ENCODE results near the gene B4GALT4. TPM values are rescaled to one million over a fixed set of nuclear protein-coding genes. Genes with fewer than 3 reads are reported as not detected.

The B4GALT4 gene
- total RNA-seq, 1 experiment from 2014 or later: 18.3 TPM

DNA sequence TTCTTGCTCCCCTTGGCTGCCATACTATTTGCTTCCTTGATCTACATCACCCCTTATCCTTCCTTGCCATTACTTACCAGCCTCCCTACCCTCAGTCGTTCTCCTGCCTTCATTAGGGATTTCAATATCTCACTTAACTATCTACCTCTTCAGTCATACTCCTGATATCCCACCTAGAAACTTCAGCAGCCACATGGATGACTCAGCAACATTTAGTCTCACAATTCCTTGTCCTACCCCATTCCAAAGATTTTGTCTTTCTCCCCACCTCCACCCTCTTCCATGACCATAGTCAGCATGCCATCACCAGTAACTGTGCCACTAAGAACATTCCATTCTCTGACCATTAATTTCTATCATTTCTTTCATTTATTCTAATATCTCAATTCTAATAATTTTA lies 48.9 kb downstream of the B4GALT4 start:
- H3K4me3 Mint-ChIP-seq (ENCODE audit: unreplicated experiment): no peak overlapping the region
- H3K36me3 Mint-ChIP-seq (ENCODE audit: insufficient read depth, unreplicated experiment): no peaks in the 10 kb centered on the region
- BruUV-seq (replicated peaks): no TSS peak
- CTCF ChIA-PET: interaction anchor here (0.6 to 1.0 kb wide), 2 partner anchors 11 to 308 kb away, joined by 3 to 4 read pairs; no protein-coding TSS in a partner anchor
- TF ChIP-seq, protein P1, sequence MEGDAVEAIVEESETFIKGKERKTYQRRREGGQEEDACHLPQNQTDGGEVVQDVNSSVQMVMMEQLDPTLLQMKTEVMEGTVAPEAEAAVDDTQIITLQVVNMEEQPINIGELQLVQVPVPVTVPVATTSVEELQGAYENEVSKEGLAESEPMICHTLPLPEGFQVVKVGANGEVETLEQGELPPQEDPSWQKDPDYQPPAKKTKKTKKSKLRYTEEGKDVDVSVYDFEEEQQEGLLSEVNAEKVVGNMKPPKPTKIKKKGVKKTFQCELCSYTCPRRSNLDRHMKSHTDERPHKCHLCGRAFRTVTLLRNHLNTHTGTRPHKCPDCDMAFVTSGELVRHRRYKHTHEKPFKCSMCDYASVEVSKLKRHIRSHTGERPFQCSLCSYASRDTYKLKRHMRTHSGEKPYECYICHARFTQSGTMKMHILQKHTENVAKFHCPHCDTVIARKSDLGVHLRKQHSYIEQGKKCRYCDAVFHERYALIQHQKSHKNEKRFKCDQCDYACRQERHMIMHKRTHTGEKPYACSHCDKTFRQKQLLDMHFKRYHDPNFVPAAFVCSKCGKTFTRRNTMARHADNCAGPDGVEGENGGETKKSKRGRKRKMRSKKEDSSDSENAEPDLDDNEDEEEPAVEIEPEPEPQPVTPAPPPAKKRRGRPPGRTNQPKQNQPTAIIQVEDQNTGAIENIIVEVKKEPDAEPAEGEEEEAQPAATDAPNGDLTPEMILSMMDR (IDR thresholded peaks at IDR 0.05; ENCODE audit: unreplicated experiment): no peak
- no peak overlapping the region for H3K27ac Mint-ChIP-seq (ENCODE audit: low read depth, unreplicated experiment)
- POLR2A ChIA-PET: no interaction called here
- DNase-seq (ENCODE audit: unreplicated experiment): no peak
- intact Hi-C loops (cut with micrococcal nuclease): no loop called here
- H3K4me1 Mint-ChIP-seq (ENCODE audit: insufficient read depth, unreplicated experiment): peaks cover 5% of the 10 kb centered on the region
- H3K9me3 Mint-ChIP-seq (ENCODE audit: unreplicated experiment): no peaks in the 10 kb centered on the region
- no peaks in the 10 kb centered on the region for H3K27me3 Mint-ChIP-seq (ENCODE audit: insufficient read depth, unreplicated experiment)

DNA sequence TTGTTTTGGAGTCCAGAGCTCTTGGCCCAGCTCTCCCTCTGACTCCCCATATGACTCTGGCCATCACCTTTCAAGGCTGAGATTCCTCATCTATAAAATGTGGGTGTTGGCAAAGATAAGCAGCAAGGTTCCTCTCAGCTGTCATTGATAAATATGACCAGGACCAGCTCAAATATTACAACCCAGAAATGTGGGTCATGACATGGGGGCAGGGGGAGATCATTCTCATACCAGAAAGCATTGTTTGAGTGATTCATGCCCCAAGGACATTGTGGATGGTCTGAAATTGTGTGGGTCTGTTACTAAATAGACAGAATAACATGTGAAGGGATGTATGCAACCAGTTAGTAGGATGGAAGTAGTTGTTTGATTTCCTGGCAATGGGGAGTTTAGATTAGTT lies 53.4 kb downstream of the B4GALT4 start:
- Mint-ChIP-seq H3K27ac (ENCODE audit: low read depth, unreplicated experiment) (no peak overlapping the region), H3K36me3 (ENCODE audit: insufficient read depth, unreplicated experiment) (no peaks in the 10 kb centered on the region), H3K4me1 (ENCODE audit: insufficient read depth, unreplicated experiment) (peaks cover 18% of the 10 kb centered on the region), H3K4me3 (ENCODE audit: unreplicated experiment) (no peak overlapping the region), H3K9me3 (ENCODE audit: unreplicated experiment) (no peaks in the 10 kb centered on the region), H3K27me3 (ENCODE audit: insufficient read depth, unreplicated experiment) (no peaks in the 10 kb centered on the region)
- no peak for DNase-seq (ENCODE audit: unreplicated experiment)
- POLR2A ChIA-PET: no interaction called here
- TF ChIP-seq, protein P1 (IDR thresholded peaks at IDR 0.05; ENCODE audit: unreplicated experiment): no peak
- CTCF ChIA-PET: interaction anchor here (1.6 kb wide), 1 partner anchor 19 kb away, joined by 4 read pairs; no protein-coding TSS in a partner anchor
- intact Hi-C loops (cut with micrococcal nuclease): no loop called here
- BruUV-seq (replicated peaks): no TSS peak

DNA sequence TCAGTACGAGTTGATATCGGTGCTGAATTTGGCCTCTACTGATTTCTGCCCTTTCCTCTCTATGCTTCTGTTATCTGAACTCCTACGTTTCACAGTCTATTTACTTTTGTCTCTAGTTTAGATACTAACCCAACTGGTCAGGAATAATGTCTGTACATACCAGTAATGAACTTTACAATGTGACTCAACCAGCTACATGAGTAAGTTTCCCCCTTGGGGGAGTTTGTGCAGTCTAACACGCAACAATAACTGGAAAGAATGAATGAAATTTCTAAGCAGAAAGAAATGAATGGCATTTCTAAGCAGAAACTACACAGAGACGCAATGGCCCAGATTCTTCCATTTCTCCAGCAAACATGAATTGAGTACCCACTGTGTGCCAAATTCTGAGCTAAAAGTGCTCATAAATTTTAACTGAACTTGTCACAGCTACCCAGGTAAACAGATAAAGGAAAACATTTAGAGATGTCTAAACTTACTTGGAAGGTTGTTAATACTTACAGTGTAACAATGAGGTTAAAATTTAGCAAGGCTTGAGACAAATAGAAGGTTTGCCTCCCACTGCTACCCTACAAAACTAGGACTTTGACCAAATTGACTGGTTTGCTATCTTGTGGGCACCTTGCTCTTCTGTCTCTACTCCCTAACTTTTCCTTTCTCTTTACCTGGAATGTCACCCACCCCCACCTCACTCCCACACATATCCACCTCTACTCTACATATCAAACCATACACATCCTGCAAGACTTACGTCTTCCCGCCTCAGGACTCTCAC lies 55.7 kb downstream of the B4GALT4 start:
- H3K27ac Mint-ChIP-seq (ENCODE audit: low read depth, unreplicated experiment): peak overlapping the region; percentile 24
- intact Hi-C loops (cut with micrococcal nuclease): no loop called here

DNA sequence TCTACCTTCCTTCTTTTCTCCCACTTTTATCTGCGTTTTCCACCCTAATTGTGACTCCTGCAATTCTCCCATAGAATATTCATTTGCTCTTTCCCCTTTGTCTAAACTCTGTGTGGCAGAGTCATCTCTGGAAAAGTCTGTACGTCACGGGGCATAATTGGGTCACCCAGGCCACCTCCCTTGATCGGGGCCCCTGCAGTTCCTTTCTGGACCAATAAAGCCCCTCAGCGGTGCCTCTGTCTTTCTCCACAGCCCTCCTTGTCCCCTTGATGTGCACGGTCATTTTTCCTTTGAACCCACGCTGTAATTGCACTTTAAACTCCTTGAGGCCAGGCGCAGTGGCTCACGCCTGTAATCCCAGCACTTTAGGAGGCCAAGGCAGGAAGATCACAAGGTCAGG lies 56.6 kb downstream of the B4GALT4 start:
- CTCF ChIA-PET: interaction anchor here (1.2 kb wide), 1 partner anchor 57 kb away, joined by 5 read pairs; no protein-coding TSS in a partner anchor
- Mint-ChIP-seq H3K4me3 (ENCODE audit: unreplicated experiment) (no peak overlapping the region), H3K4me1 (ENCODE audit: insufficient read depth, unreplicated experiment) (peaks cover 26% of the 10 kb centered on the region), H3K9me3 (ENCODE audit: unreplicated experiment) (no peaks in the 10 kb centered on the region), H3K27ac (ENCODE audit: low read depth, unreplicated experiment) (no peak overlapping the region), H3K36me3 (ENCODE audit: insufficient read depth, unreplicated experiment) (no peaks in the 10 kb centered on the region), H3K27me3 (ENCODE audit: insufficient read depth, unreplicated experiment) (no peaks in the 10 kb centered on the region)
- no peak for DNase-seq (ENCODE audit: unreplicated experiment)
- intact Hi-C loops (cut with micrococcal nuclease): no loop called here
- no TSS peak for BruUV-seq (replicated peaks)
- TF ChIP-seq, protein P1 (IDR thresholded peaks at IDR 0.05; ENCODE audit: unreplicated experiment): no peak
- POLR2A ChIA-PET: interaction anchor here (1.6 kb wide), 1 partner anchor 7 kb away, joined by 4 read pairs; no protein-coding TSS in a partner anchor

More for the DNA sequence above, 55.7 kb downstream of the B4GALT4 start:
- Mint-ChIP-seq H3K36me3 (ENCODE audit: insufficient read depth, unreplicated experiment) (no peaks in the 10 kb centered on the region), H3K9me3 (ENCODE audit: unreplicated experiment) (no peaks in the 10 kb centered on the region), H3K4me3 (ENCODE audit: unreplicated experiment) (no peak overlapping the region), H3K27me3 (ENCODE audit: insufficient read depth, unreplicated experiment) (no peaks in the 10 kb centered on the region), H3K4me1 (ENCODE audit: insufficient read depth, unreplicated experiment) (peaks cover 26% of the 10 kb centered on the region)
- no TSS peak for BruUV-seq (replicated peaks)
- ChIA-PET CTCF (interaction anchor here (0.6 to 1.2 kb wide), 4 partner anchors 40 to 301 kb away, joined by 3 to 5 read pairs (median 3); no protein-coding TSS in a partner anchor), POLR2A (interaction anchor here (1.6 kb wide), 1 partner anchor 8 kb away, joined by 4 read pairs; no protein-coding TSS in a partner anchor)
- DNase-seq (ENCODE audit: unreplicated experiment): peak; percentile 45
- TF ChIP-seq, protein P1 (IDR thresholded peaks at IDR 0.05; ENCODE audit: unreplicated experiment): no peak

All from MCF 10A (cell line).